ENCODE data around the gene C12orf57.

The C12orf57 gene

DNA sequence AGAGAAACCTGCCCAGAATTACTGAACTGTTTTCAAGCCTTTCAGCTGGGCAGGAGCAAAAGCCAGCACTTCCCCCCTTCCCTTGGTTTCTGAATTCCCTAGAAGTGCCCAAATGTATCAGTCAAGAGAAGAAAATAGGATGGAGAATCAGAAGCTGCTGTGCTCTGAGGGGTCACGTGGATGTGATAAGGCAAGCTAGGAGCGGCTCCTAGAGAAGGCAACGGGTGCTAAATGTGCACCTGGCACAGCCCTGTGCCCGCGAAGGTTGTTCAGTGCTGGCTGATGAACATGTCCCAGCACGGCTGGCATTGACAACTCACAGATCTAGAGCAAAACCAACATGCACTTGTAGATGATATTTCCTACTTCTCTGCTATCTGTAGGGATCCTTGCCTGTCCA, 35.2 kb downstream of the C12orf57 start:
- Mint-ChIP-seq H3K4me1 (no peaks in the 10 kb centered on the region), H3K9me3 (no peaks in the 10 kb centered on the region), H3K27ac (no peak overlapping the region), H3K4me3 (no peak overlapping the region), H3K36me3 (ENCODE audit: low read depth) (peaks cover 65% of the 10 kb centered on the region), H3K27me3 (ENCODE audit: low read depth) (no peaks in the 10 kb centered on the region)
- TF ChIP-seq CTCF (IDR thresholded peaks at IDR 0.05; ENCODE audit: unreplicated experiment in 3 of 3): no peak

DNA sequence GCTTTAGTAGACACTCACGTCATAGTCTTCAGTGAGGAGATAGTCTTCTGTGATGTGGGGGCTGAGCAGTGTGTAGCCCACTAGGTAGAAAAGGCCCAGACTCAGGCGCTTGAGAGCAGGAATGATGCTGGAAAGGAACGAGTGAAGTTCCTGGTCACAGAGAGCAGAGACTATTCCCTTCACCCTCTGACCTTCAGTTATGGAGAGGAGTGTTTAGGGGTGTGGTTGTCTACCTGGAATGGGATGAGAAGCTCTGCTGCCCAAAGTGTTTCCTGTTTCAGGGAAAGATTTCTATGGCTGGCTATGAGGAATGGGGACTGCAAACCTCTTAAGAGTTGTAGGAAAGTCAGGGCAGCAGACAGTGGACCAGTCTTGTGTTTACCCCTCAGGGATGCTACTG, 35.6 kb downstream of the C12orf57 start:
- H3K4me1 Mint-ChIP-seq: no peaks in the 10 kb centered on the region
- H3K36me3 Mint-ChIP-seq (ENCODE audit: low read depth): peaks cover 63% of the 10 kb centered on the region
- no peak overlapping the region for H3K4me3 Mint-ChIP-seq
- no peak overlapping the region for H3K27ac Mint-ChIP-seq
- no peaks in the 10 kb centered on the region for H3K27me3 Mint-ChIP-seq (ENCODE audit: low read depth)
- no peak for TF ChIP-seq CTCF (IDR thresholded peaks at IDR 0.05; ENCODE audit: unreplicated experiment in 3 of 3)
- no peaks in the 10 kb centered on the region for H3K9me3 Mint-ChIP-seq

- no peaks in the 10 kb centered on the region for H3K4me1 Mint-ChIP-seq
- TF ChIP-seq CTCF (IDR thresholded peaks at IDR 0.05; ENCODE audit: unreplicated experiment in 3 of 3): no peak
- no peak overlapping the region for H3K27ac Mint-ChIP-seq
- peaks cover 60% of the 10 kb centered on the region for H3K36me3 Mint-ChIP-seq (ENCODE audit: low read depth)
- no peak overlapping the region for H3K4me3 Mint-ChIP-seq
- no peaks in the 10 kb centered on the region for H3K9me3 Mint-ChIP-seq
- no peaks in the 10 kb centered on the region for H3K27me3 Mint-ChIP-seq (ENCODE audit: low read depth)
Measured at GRCh38 chr12:6980075-6980474, 36.3 kb downstream of the C12orf57 start.

- H3K27me3 Mint-ChIP-seq (ENCODE audit: low read depth): no peaks in the 10 kb centered on the region
- no peak for TF ChIP-seq CTCF (IDR thresholded peaks at IDR 0.05; ENCODE audit: unreplicated experiment in 3 of 3)
- H3K9me3 Mint-ChIP-seq: no peaks in the 10 kb centered on the region
- H3K36me3 Mint-ChIP-seq (ENCODE audit: low read depth): peaks cover 55% of the 10 kb centered on the region
- no peak overlapping the region for H3K4me3 Mint-ChIP-seq
- H3K27ac Mint-ChIP-seq: no peak overlapping the region
- no peaks in the 10 kb centered on the region for H3K4me1 Mint-ChIP-seq
Measured at GRCh38 chr12:6980740-6981139, 36.9 kb downstream of the C12orf57 start.

DNA sequence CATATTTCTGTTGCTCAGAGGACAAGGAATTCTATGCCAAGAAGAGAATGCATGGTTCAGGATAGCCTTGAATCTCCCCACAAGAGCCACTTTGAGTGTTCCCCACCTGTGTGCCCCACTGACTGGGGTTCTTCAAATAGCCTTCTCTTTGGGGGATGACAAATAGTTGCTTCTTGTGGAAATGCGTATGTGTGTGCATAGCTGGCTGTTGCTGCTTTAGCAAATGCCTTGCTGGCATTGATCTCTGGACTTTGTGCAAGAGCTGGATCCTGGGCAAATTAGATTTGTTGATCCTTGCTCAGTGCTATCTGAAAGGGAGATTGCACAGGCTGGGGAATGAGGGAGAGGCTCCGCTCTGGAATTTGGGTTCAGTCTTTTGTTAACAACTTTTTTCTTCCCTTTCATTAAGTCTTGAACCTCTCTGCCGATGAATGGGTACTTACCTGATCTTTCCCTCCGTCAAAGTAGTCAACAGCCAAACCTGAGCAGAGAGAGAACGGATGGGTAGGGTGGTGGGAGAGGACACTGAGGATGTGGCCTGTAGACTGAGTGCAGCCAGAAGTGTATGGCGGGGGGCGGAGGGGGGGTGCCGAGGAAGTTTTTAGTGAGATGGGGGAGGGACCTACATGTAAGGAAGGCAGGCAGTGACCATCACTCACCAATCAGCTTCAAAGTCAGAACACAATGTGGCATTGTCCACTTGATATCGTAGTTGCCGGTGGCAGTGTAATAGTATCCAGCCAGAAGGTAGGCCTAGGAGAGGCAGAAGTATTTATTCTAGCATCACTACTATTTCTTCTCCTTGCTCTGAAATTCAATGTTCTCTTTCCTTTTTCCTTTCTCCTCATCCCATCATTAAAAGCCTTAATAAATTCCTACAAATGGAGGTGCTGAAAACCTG, 37.6 kb downstream of the C12orf57 start:
- Mint-ChIP-seq H3K36me3 (ENCODE audit: low read depth) (peaks cover 53% of the 10 kb centered on the region), H3K27me3 (ENCODE audit: low read depth) (no peaks in the 10 kb centered on the region), H3K4me3 (no peak overlapping the region), H3K4me1 (no peaks in the 10 kb centered on the region), H3K9me3 (no peaks in the 10 kb centered on the region), H3K27ac (no peak overlapping the region)
- no peak for TF ChIP-seq CTCF (IDR thresholded peaks at IDR 0.05; ENCODE audit: unreplicated experiment in 3 of 3)

GRCh38 chr12:6982532-6982931, 38.7 kb downstream of the C12orf57 start:
- Mint-ChIP-seq H3K9me3 (no peaks in the 10 kb centered on the region), H3K4me3 (no peak overlapping the region), H3K27me3 (ENCODE audit: low read depth) (no peaks in the 10 kb centered on the region), H3K4me1 (no peaks in the 10 kb centered on the region), H3K27ac (no peak overlapping the region), H3K36me3 (ENCODE audit: low read depth) (peaks cover 49% of the 10 kb centered on the region)
- TF ChIP-seq CTCF (IDR thresholded peaks at IDR 0.05; ENCODE audit: unreplicated experiment in 3 of 3): no peak
